OCI-LY3 (cell line): Measurements from ENCODE around the gene AQP11.
"Not testable (repeated sequence)": the region's sequence is repeated elsewhere in the genome, so short reads cannot be mapped to it uniquely, and the experiment has no call there.

Source experiments
- CTCF ChIP-seq: fragments of 200-600, 300-600 bp; sonication (generic); IDR thresholded peaks from 2 replicates; pipeline ENCODE4 v1.5.1; 2014; ENCODE audit warnings: antibody characterized with exemption, low read length, low read depth
- EZH2phosphoT487 ChIP-seq: fragments of 200-600 bp; shearing (Covaris generic); IDR thresholded peaks from 2 replicates; pipeline ENCODE4 v1.6.1; 2018; ENCODE audit warnings: antibody characterized with exemption, mixed run types, low read depth

GRCh38 chr11:77575428-77575827 lies 14.3 kb upstream of the AQP11 start:
- not testable (repeated sequence) for TF ChIP-seq CTCF, EZH2phosphoT487
